Breast epithelium (tissue), 4 donors: ENCODE data around the gene SLC25A20. TPM values are rescaled to one million over a fixed set of nuclear protein-coding genes. Genes with fewer than 3 reads are reported as not detected.

Experiments
- DNase-seq, 2 donors: peaks; one replicate each; pipeline ENCODE4 v3.0.0-alpha.2; 2019; ENCODE audit warnings: low spot score in 2 of 2
- H3K27ac ChIP-seq, 2 donors: fragments of 200-600 bp; sonication (generic) in 1 of 2; one replicate each; pipeline ENCODE4 v1.5.1; 2016 to 2019; ENCODE audit warnings: mild to moderate bottlenecking in 1 of 2
- H3K27me3 ChIP-seq, 2 donors: fragments of 200-600 bp; sonication (generic) in 1 of 2; one replicate each; pipeline versions ENCODE4 v1.5.1 to v1.6.0; 2017 to 2019; ENCODE audit warnings: control low read depth in 1 of 2, mild to moderate bottlenecking in 1 of 2
- H3K36me3 ChIP-seq: fragments of 200-600 bp; one replicate; pipeline ENCODE4 v1.5.1; 2019
- H3K4me1 ChIP-seq, 2 donors: fragments of 200-600 bp; sonication (generic); one replicate each; pipeline ENCODE4 v1.5.1; 2016 to 2019; ENCODE audit warnings: control low read depth in 1 of 2
- H3K4me3 ChIP-seq, 3 donors: fragments of 200-600 bp; sonication (generic); 1 replicate in 2 of 3; 2 replicates in 1 of 3; pipeline ENCODE4 v1.5.1; 2016 to 2019; ENCODE audit warnings: mild to moderate bottlenecking in 3 of 3, moderate library complexity in 2 of 3
- H3K9me3 ChIP-seq, 2 donors: fragments of 200-600 bp; sonication (generic) in 1 of 2; one replicate each; pipeline ENCODE4 v1.5.1; 2016 to 2019; ENCODE audit warnings: control low read depth in 1 of 2
- CTCF ChIP-seq, 3 donors: fragments of 450-650 bp; IDR thresholded peaks; one replicate each; pipeline ENCODE4 v1.5.1; 2016 to 2017; ENCODE audit warnings: antibody characterized with exemption in 3 of 3, mild to moderate bottlenecking in 3 of 3, moderate library complexity in 3 of 3
- POLR2A ChIP-seq: fragments of 450-650 bp; IDR thresholded peaks from one replicate; pipeline ENCODE4 v1.6.1; 2016; ENCODE audit warnings: antibody characterized with exemption, mild to moderate bottlenecking, moderate library complexity
- POLR2AphosphoS5 ChIP-seq, 3 donors: sonication (generic); formaldehyde crosslinking; IDR thresholded peaks; one replicate each; pipeline ENCODE4 v1.6.1; 2017; ENCODE audit warnings: antibody characterized with exemption in 3 of 3
- intact Hi-C: fragments of 100-400 bp; cut with DNase I; formaldehyde crosslinking; loops from one replicate; pipeline ENCODE4 v1.15.1; 2023; ENCODE audit warnings: low total_unique reads
- total RNA-seq, 3 donors: library from RNA; depleted of rRNA; stranded (reverse); fragments of >200 nt; gene quantifications; one replicate each; pipeline ENCODE4 v1.1.0, GENCODE V29; 2016

SLC25A20 gene
- total RNA-seq, 3 donors from 2014 or later, result 24.7 to 37.3 (median 30.2) TPM

DNA sequence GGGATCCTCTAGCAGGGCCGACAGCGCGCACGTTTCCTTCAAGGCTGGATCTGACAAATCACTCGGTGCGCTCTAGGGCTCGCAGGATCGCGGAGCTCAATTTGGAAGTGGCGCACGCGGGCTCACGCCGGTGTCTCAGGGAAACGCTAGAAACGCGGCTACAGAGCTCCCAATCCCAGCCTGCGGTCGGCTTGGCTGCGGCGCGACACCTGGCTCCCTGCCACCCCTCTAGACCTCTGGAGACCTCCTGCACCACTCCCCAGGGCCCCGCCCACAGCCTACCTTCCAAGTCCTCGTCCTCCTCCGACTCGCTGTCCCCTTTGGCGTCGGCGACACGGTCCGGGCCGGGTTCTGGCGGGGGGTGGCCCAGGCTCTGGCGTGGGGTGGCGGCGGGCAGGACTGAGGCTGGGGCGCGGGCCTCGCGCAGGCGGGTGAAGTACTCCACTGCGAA lies 51.6 kb downstream of the SLC25A20 start:
- TF ChIP-seq POLR2A (no peak), POLR2AphosphoS5 (IDR thresholded peaks at IDR 0.05) (no peak), CTCF (IDR thresholded peaks at IDR 0.05) (no peak)

GRCh38 chr3:48845170-48845569 lies 53.5 kb downstream of the SLC25A20 start:
- no peak for TF ChIP-seq POLR2AphosphoS5 (IDR thresholded peaks at IDR 0.05)
- no peak for TF ChIP-seq CTCF (IDR thresholded peaks at IDR 0.05)
- no peak for TF ChIP-seq POLR2A
- H3K4me1 ChIP-seq, result peaks cover 0 to 10% of the 10 kb centered on the region in 2 donors
- no peaks in the 10 kb centered on the region for H3K27me3 ChIP-seq
- DNase-seq, result no peak
- H3K36me3 ChIP-seq, result no peaks in the 10 kb centered on the region
- H3K27ac ChIP-seq, result no peak overlapping the region
- no peaks in the 10 kb centered on the region for H3K9me3 ChIP-seq
- intact Hi-C loops, result no loop called here
- H3K4me3 ChIP-seq, result peak overlapping the region in 2 of 3 donors; percentile 90 to 91

More for the DNA sequence above, 51.6 kb downstream of the SLC25A20 start:
- Histone ChIP-seq H3K4me3 (peak overlapping the region; percentile 62 to 91 (median 90)), H3K4me1 (peaks cover 0 to 10% of the 10 kb centered on the region in 2 donors), H3K9me3 (no peaks in the 10 kb centered on the region), H3K27me3 (no peaks in the 10 kb centered on the region), H3K27ac (peak overlapping the region; percentile 90 to 96), H3K36me3 (no peaks in the 10 kb centered on the region)
- intact Hi-C loops, result no loop called here
- peak; percentile 63 to 75 for DNase-seq

GRCh38 chr3:48837163-48837562 lies 61.5 kb downstream of the SLC25A20 start:
- H3K27ac ChIP-seq, result no peak overlapping the region
- no peaks in the 10 kb centered on the region for H3K9me3 ChIP-seq
- H3K4me1 ChIP-seq, result no peaks in the 10 kb centered on the region
- no peaks in the 10 kb centered on the region for H3K27me3 ChIP-seq
- TF ChIP-seq CTCF (IDR thresholded peaks at IDR 0.05), result no peak
- no peak for TF ChIP-seq POLR2A
- no peak for TF ChIP-seq POLR2AphosphoS5 (IDR thresholded peaks at IDR 0.05)
- intact Hi-C loops, result no loop called here
- DNase-seq, result no peak
- no peak overlapping the region for H3K4me3 ChIP-seq
- no peaks in the 10 kb centered on the region for H3K36me3 ChIP-seq

- no peaks in the 10 kb centered on the region for H3K9me3 ChIP-seq
- H3K4me3 ChIP-seq, result no peak overlapping the region
- intact Hi-C loops, result no loop called here
- peaks cover 0 to 3% of the 10 kb centered on the region in 2 donors for H3K4me1 ChIP-seq
- no peaks in the 10 kb centered on the region for H3K36me3 ChIP-seq
- DNase-seq, result no peak
- H3K27ac ChIP-seq, result no peak overlapping the region
- no peaks in the 10 kb centered on the region for H3K27me3 ChIP-seq
- TF ChIP-seq POLR2AphosphoS5 (IDR thresholded peaks at IDR 0.05) (no peak), CTCF (IDR thresholded peaks at IDR 0.05) (no peak), POLR2A (no peak)
These were observed 62.9 kb downstream of the SLC25A20 start for GRCh38 chr3:48835650-48836366.

DNA sequence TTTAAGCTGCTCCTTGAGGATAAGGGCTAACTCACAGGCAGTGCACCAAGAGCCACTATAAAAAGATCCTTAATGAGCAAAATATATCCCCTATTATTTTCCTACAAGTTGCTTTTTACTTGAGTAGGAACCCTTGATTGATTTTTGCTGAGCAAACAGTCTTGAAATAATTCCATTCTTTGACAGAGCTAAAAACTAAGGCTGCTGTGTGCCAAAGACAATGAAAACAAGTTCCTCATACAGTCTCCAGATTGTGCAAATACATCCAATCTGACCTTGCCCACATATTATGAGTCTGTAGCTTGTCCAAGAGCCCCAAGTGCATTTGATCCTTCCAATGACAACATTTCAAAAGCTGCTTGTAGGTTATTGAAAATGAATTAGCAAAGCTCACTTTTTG lies 66.0 kb downstream of the SLC25A20 start:
- no peaks in the 10 kb centered on the region for H3K36me3 ChIP-seq
- DNase-seq, result no peak
- intact Hi-C loops, result no loop called here
- peaks cover 0 to 4% of the 10 kb centered on the region in 2 donors for H3K4me1 ChIP-seq
- no peaks in the 10 kb centered on the region for H3K9me3 ChIP-seq
- no peaks in the 10 kb centered on the region for H3K27me3 ChIP-seq
- TF ChIP-seq POLR2AphosphoS5 (IDR thresholded peaks at IDR 0.05), result no peak
- TF ChIP-seq CTCF (IDR thresholded peaks at IDR 0.05), result no peak
- no peak for TF ChIP-seq POLR2A
- H3K27ac ChIP-seq, result no peak overlapping the region
- H3K4me3 ChIP-seq, result no peak overlapping the region
